Panc1 (cell line): ENCODE measurements around the gene LDHB. TPM values are rescaled to one million over a fixed set of nuclear protein-coding genes. Genes with fewer than 3 reads are reported as not detected.

Experiments
- ATAC-seq: fragments of 200-7000 bp; cut with Tn5 transposase; 2 replicates; pipeline ENCODE4 v1.9.1; 2020; ENCODE audit warnings: mild to moderate bottlenecking, moderate library complexity
- BruUV-seq: library from RNA; stranded (reverse); fragments of 400-500 nt; replicated peaks from 2 replicates; lab custom pipeline; 2021; lab: Mats Ljungman, UMichigan
- CTCF ChIA-PET: fragments of 300-600 bp; sonication (Branson Sonifier 250); formaldehyde crosslinking; loops from one replicate; lab custom pipeline; 2022; ENCODE audit warnings: antibody characterized with exemption; lab: Charles Lee
- POLR2A ChIA-PET: fragments of 300-600 bp; sonication (Branson Sonifier 250); formaldehyde crosslinking; loops from one replicate; lab custom pipeline; 2022; ENCODE audit warnings: antibody characterized with exemption; lab: Charles Lee
- DNase-seq: peaks from one replicate; pipeline ENCODE4 v3.0.0-alpha.2; 2010; ENCODE audit warnings: low read depth, low spot score
- H3K27ac ChIP-seq: 2 replicates; pipeline ENCODE4 v1.5.1; 2011; ENCODE audit warnings: mild to moderate bottlenecking, low read length, inconsistent platforms
- H3K27me3 ChIP-seq: fragments of 200-500 bp; sonication (Bioruptor generic); 2 replicates; pipeline ENCODE4 v1.6.0; 2014; ENCODE audit warnings: low read length, inconsistent platforms; ENCODE audit not compliant: control insufficient read depth, insufficient read depth
- H3K36me3 ChIP-seq: fragments of 200-500 bp; sonication (Bioruptor generic); 2 replicates; pipeline ENCODE4 v1.5.1; 2014; ENCODE audit warnings: inconsistent platforms, mild to moderate bottlenecking, low read length, moderate library complexity; ENCODE audit not compliant: control insufficient read depth, insufficient read depth
- H3K4me1 ChIP-seq: 2 replicates; pipeline ENCODE4 v1.5.1; 2011; ENCODE audit warnings: inconsistent platforms, mild to moderate bottlenecking, low read length, moderate library complexity; ENCODE audit not compliant: control insufficient read depth, insufficient read depth
- H3K4me3 ChIP-seq, 2 experiments: 2 replicates each; pipeline ENCODE4 v1.5.1; 2011 to 2012; ENCODE audit warnings: low read depth in 2 of 2, low read length in 2 of 2, mild to moderate bottlenecking in 2 of 2, inconsistent platforms in 1 of 2, moderate library complexity in 1 of 2
- H3K9me3 ChIP-seq: fragments of 200-500 bp; sonication (Bioruptor generic); 2 replicates; pipeline ENCODE4 v1.5.1; 2014; ENCODE audit warnings: low read depth, mild to moderate bottlenecking, inconsistent platforms, low read length, moderate library complexity; ENCODE audit not compliant: control insufficient read depth, insufficient read depth
- CTCF ChIP-seq: fragments of 450-650 bp; IDR thresholded peaks from 2 replicates; pipeline ENCODE4 v1.5.1; 2017; ENCODE audit warnings: mild to moderate bottlenecking
- POLR2AphosphoS5 ChIP-seq: IDR thresholded peaks from 2 replicates; pipeline ENCODE4 v1.6.1; 2012; ENCODE audit warnings: mild to moderate bottlenecking, low read depth, low read length, moderate library complexity
- REST ChIP-seq, 2 experiments: IDR thresholded peaks; 2 replicates each; pipeline ENCODE4 v1.6.1; 2011 to 2012; ENCODE audit warnings: low read depth in 2 of 2, control low read depth in 1 of 2, low read length in 1 of 2, mild to moderate bottlenecking in 1 of 2, moderate library complexity in 1 of 2; ENCODE audit not compliant: insufficient read depth in 1 of 2
- SIN3A ChIP-seq: IDR thresholded peaks from 2 replicates; pipeline ENCODE4 v1.6.1; 2012; ENCODE audit warnings: low read depth, mild to moderate bottlenecking, low read length, moderate library complexity, borderline replicate concordance; ENCODE audit not compliant: insufficient read depth
- TCF7L2 ChIP-seq: IDR thresholded peaks from 2 replicates; pipeline ENCODE4 v1.6.1; 2011; ENCODE audit warnings: mild to moderate bottlenecking, low read depth, low read length, inconsistent platforms
- in situ Hi-C: cut with HindIII; loops from 2 replicates; pipeline ENCODE4 v1.10.0; 2016; ENCODE audit warnings: low sequenced_read_pairs, low pct_unique_long_range_greater_than_20kb
- intact Hi-C: fragments of 100-400 bp; cut with micrococcal nuclease; formaldehyde crosslinking; loops from one replicate; pipeline ENCODE4 v1.10.0; 2022; ENCODE audit not compliant: unreplicated experiment
- total RNA-seq: library from RNA; stranded (reverse); gene quantifications from one replicate; pipeline ENCODE4 v1.2.1, GENCODE V29; 2021; ENCODE audit not compliant: unreplicated experiment

LDHB gene
- total RNA-seq, 1 experiment from 2014 or later, result 552 TPM

- Histone ChIP-seq H3K4me1 (no peaks in the 10 kb centered on the region), H3K27me3 (no peaks in the 10 kb centered on the region), H3K4me3 (no peak overlapping the region), H3K36me3 (no peaks in the 10 kb centered on the region), H3K27ac (no peak overlapping the region), H3K9me3 (no peaks in the 10 kb centered on the region)
- in situ Hi-C loops (no loop called here), intact Hi-C loops (no loop called here)
- DNase-seq (no peak), ATAC-seq (no peak)
- POLR2A ChIA-PET, result no interaction called here
- BruUV-seq, result no TSS peak
- TF ChIP-seq TCF7L2 (no peak), REST (IDR thresholded peaks at IDR 0.05; ENCODE audit: insufficient read depth in 1 of 2, low read depth in 2 of 2, low read length in 1 of 2) (no peak), SIN3A (no peak), POLR2AphosphoS5 (no peak), CTCF (no peak)
- CTCF ChIA-PET, result no interaction called here
These were observed 33.9 kb upstream of the LDHB start for GRCh38 chr12:21691515-21691914.

- DNase-seq, result no peak
- no peak for TF ChIP-seq POLR2AphosphoS5
- no peak for TF ChIP-seq CTCF
- TF ChIP-seq SIN3A, result no peak
- no peak for TF ChIP-seq TCF7L2
- TF ChIP-seq REST (IDR thresholded peaks at IDR 0.05; ENCODE audit: insufficient read depth in 1 of 2, low read depth in 2 of 2, low read length in 1 of 2), result no peak
- no peak for ATAC-seq
- H3K27me3 ChIP-seq, result no peaks in the 10 kb centered on the region
- H3K27ac ChIP-seq, result no peak overlapping the region
- intact Hi-C loops, result no loop called here
- H3K4me3 ChIP-seq, result no peak overlapping the region
- in situ Hi-C loops, result no loop called here
- CTCF ChIA-PET, result no interaction called here
- BruUV-seq, result no TSS peak
- H3K4me1 ChIP-seq, result no peaks in the 10 kb centered on the region
- POLR2A ChIA-PET, result no interaction called here
- no peaks in the 10 kb centered on the region for H3K36me3 ChIP-seq
- H3K9me3 ChIP-seq, result no peaks in the 10 kb centered on the region
These were observed 33.2 kb upstream of the LDHB start for GRCh38 chr12:21690704-21691368.
